Activated CD4-positive, alpha-beta memory T cell treated with anti-CD3 and anti-CD28 coated beads for 36 hours (primary cell): ENCODE results near the gene ABCC8. TPM values are rescaled to one million over a fixed set of nuclear protein-coding genes. Genes with fewer than 3 reads are reported as not detected.

ENCODE experiments used
- CTCF ChIA-PET: fragments of 350-600 bp; sonication (Branson Sonifier 250); formaldehyde crosslinking; loops from one replicate; lab custom pipeline; 2021; ENCODE audit warnings: antibody characterized with exemption, inconsistent platforms; lab: Charles Lee
- POLR2A ChIA-PET: fragments of 350-600 bp; sonication (Branson Sonifier 250); formaldehyde crosslinking; loops from one replicate; lab custom pipeline; 2021; ENCODE audit warnings: antibody characterized with exemption; lab: Charles Lee
- DNase-seq: peaks from one replicate; pipeline ENCODE4 v3.0.0-alpha.2; 2020
- H3K27ac Mint-ChIP-seq: one replicate; pipeline ENCODE4 v1.8.0; 2021; ENCODE audit warnings: mixed read lengths
- H3K27me3 Mint-ChIP-seq: one replicate; pipeline ENCODE4 v1.8.0; 2021; ENCODE audit warnings: mixed read lengths
- H3K36me3 Mint-ChIP-seq: one replicate; pipeline ENCODE4 v1.8.0; 2021; ENCODE audit warnings: mixed read lengths
- H3K4me1 Mint-ChIP-seq: one replicate; pipeline ENCODE4 v1.8.0; 2021; ENCODE audit warnings: low read depth, mixed read lengths
- H3K4me3 Mint-ChIP-seq: one replicate; pipeline ENCODE4 v1.8.0; 2021; ENCODE audit warnings: mild to moderate bottlenecking, mixed read lengths
- H3K9me3 Mint-ChIP-seq: one replicate; pipeline ENCODE4 v1.8.0; 2021; ENCODE audit warnings: mixed read lengths
- intact Hi-C: fragments of 100-400 bp; cut with micrococcal nuclease; formaldehyde crosslinking; loops from one replicate; pipeline ENCODE4 v1.15.1; 2023
- total RNA-seq, 2 experiments: library from RNA; stranded (reverse); gene quantifications; one replicate each; pipeline ENCODE4 v1.2.3, GENCODE V29; 2021

The ABCC8 gene
- total RNA-seq, 2 experiments from 2014 or later, result not detected

GRCh38 chr11:17514476-17514875, 37.8 kb upstream of the ABCC8 start:
- H3K27ac Mint-ChIP-seq, result no peak overlapping the region
- H3K36me3 Mint-ChIP-seq, result no peaks in the 10 kb centered on the region
- peaks cover 8% of the 10 kb centered on the region for H3K27me3 Mint-ChIP-seq
- intact Hi-C loops, result no loop called here
- H3K9me3 Mint-ChIP-seq, result no peaks in the 10 kb centered on the region
- ChIA-PET POLR2A (no interaction called here), CTCF (interaction anchor here (0.8 to 3.3 kb wide), 6 partner anchors 10 to 452 kb away, joined by 3 to 12 read pairs (median 4); no protein-coding TSS in a partner anchor)
- H3K4me1 Mint-ChIP-seq, result no peaks in the 10 kb centered on the region
- H3K4me3 Mint-ChIP-seq, result no peak overlapping the region
- no peak for DNase-seq

GRCh38 chr11:17513853-17514252, 37.2 kb upstream of the ABCC8 start:
- Mint-ChIP-seq H3K9me3 (no peaks in the 10 kb centered on the region), H3K4me3 (no peak overlapping the region), H3K27me3 (peaks cover 11% of the 10 kb centered on the region), H3K27ac (no peak overlapping the region), H3K36me3 (no peaks in the 10 kb centered on the region), H3K4me1 (no peaks in the 10 kb centered on the region)
- POLR2A ChIA-PET, result no interaction called here
- peak; percentile 24 for DNase-seq
- intact Hi-C loops, result no loop called here
- CTCF ChIA-PET, result interaction anchor here (0.7 to 3.3 kb wide), 7 partner anchors 14 to 663 kb away, joined by 3 to 12 read pairs (median 3); no protein-coding TSS in a partner anchor

GRCh38 chr11:17512101-17512500, 35.5 kb upstream of the ABCC8 start:
- H3K27me3 Mint-ChIP-seq, result peaks cover 10% of the 10 kb centered on the region

DNA sequence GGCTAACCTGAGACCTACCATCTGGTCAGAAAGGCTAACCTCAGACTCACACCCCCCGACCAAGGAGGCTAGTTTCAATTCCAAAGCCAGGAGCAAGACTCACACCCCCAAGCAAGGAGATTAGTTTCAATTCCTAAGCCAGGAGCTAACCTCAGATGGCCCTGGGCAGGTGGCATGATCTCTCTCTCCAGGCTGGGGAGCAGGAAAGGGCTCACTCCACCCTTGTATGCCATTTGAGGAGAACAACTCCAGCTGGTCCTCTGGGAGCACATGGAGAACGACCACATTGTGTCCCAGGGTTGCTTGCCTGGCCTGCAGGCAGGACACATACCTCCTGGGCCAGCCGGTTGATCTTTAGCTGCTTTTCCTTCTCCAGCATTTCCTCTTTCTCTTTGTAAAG, 34.9 kb upstream of the ABCC8 start:
- no peak overlapping the region for H3K27ac Mint-ChIP-seq
- CTCF ChIA-PET, result interaction anchor here (1.3 to 3.3 kb wide), 3 partner anchors 16 to 281 kb away, joined by 3 to 12 read pairs (median 3); no protein-coding TSS in a partner anchor

More at GRCh38 chr11:17512101-17512500, 35.5 kb upstream of the ABCC8 start:
- DNase-seq, result no peak
- CTCF ChIA-PET, result interaction anchor here (1.3 to 3.3 kb wide), 3 partner anchors 16 to 282 kb away, joined by 3 to 12 read pairs (median 3); no protein-coding TSS in a partner anchor
- H3K36me3 Mint-ChIP-seq, result no peaks in the 10 kb centered on the region
- intact Hi-C loops, result no loop called here
- H3K4me1 Mint-ChIP-seq, result no peaks in the 10 kb centered on the region
- H3K27ac Mint-ChIP-seq, result no peak overlapping the region
- POLR2A ChIA-PET, result no interaction called here
- H3K9me3 Mint-ChIP-seq, result no peaks in the 10 kb centered on the region
- H3K4me3 Mint-ChIP-seq, result no peak overlapping the region

DNA sequence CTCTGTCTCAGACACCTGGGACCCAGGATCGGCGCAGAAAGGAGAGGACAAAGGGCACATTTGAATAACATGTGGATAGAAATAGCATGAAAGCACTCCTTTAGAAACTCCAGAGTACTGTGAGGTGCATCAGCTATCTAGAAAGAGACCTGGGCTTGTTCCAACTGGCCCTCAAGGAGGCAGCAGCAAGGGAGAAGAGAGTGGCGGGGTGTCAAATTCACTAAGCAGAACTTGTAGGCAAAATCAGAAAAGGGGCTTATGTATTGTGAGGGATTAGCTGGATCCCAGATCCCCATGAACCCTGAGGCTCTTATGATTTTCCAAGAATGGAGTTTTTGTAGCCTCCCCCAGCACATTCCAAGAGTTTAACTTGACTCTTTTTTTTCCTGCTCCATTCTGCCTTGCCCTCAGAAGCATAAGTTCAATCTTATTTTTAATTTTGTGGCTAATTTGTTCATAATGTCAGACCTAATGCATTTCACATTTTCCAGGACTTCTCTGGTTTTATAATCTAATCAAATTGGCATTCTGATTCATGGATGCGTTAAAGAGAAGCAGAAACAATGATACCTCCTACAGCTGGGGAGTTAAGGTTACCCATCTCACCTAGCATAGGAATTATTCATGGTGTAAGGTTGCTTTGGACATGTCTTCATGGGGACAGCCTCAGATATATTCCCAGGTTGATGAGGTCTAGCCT, 34.0 kb upstream of the ABCC8 start:
- Mint-ChIP-seq H3K4me3 (no peak overlapping the region), H3K4me1 (no peaks in the 10 kb centered on the region), H3K9me3 (no peaks in the 10 kb centered on the region)

More for the DNA sequence above, 34.9 kb upstream of the ABCC8 start:
- POLR2A ChIA-PET, result no interaction called here
- Mint-ChIP-seq H3K36me3 (no peaks in the 10 kb centered on the region), H3K9me3 (no peaks in the 10 kb centered on the region), H3K4me1 (no peaks in the 10 kb centered on the region), H3K27me3 (peaks cover 9% of the 10 kb centered on the region), H3K4me3 (no peak overlapping the region)
- DNase-seq, result no peak
- intact Hi-C loops, result no loop called here

GRCh38 chr11:17508791-17509190, 32.1 kb upstream of the ABCC8 start:
- CTCF ChIA-PET, result interaction anchor here (1.1 to 8.0 kb wide), 4 partner anchors 19 to 279 kb away, joined by 3 to 103 read pairs (median 9); no protein-coding TSS in a partner anchor
- Mint-ChIP-seq H3K4me1 (no peaks in the 10 kb centered on the region), H3K27ac (no peak overlapping the region), H3K36me3 (no peaks in the 10 kb centered on the region), H3K9me3 (no peaks in the 10 kb centered on the region), H3K4me3 (no peak overlapping the region), H3K27me3 (peaks cover 12% of the 10 kb centered on the region)
- DNase-seq, result no peak
- POLR2A ChIA-PET, result no interaction called here
- intact Hi-C loops, result loop anchor here (10.0 kb wide), 2 partner anchors 574 to 724 kb away; no protein-coding TSS in a partner anchor

More for the DNA sequence above, 34.0 kb upstream of the ABCC8 start:
- intact Hi-C loops, result no loop called here
- H3K27ac Mint-ChIP-seq, result no peak overlapping the region
- DNase-seq, result no peak
- peaks cover 11% of the 10 kb centered on the region for H3K27me3 Mint-ChIP-seq
- CTCF ChIA-PET, result interaction anchor here (1.2 to 1.3 kb wide), 2 partner anchors 17 to 18 kb away, joined by 3 read pairs; no protein-coding TSS in a partner anchor
- POLR2A ChIA-PET, result no interaction called here
- H3K36me3 Mint-ChIP-seq, result no peaks in the 10 kb centered on the region

GRCh38 chr11:17508306-17508705, 31.7 kb upstream of the ABCC8 start:
- H3K9me3 Mint-ChIP-seq, result no peaks in the 10 kb centered on the region
- H3K4me3 Mint-ChIP-seq, result no peak overlapping the region
- DNase-seq, result no peak
- POLR2A ChIA-PET, result no interaction called here
- no peak overlapping the region for H3K27ac Mint-ChIP-seq
- intact Hi-C loops, result loop anchor here (10.0 kb wide), 2 partner anchors 574 to 724 kb away; no protein-coding TSS in a partner anchor
- peaks cover 12% of the 10 kb centered on the region for H3K27me3 Mint-ChIP-seq
- CTCF ChIA-PET, result interaction anchor here (0.9 to 8.0 kb wide), 5 partner anchors 10 to 278 kb away, joined by 3 to 103 read pairs (median 7); no protein-coding TSS in a partner anchor
- no peaks in the 10 kb centered on the region for H3K36me3 Mint-ChIP-seq
- no peaks in the 10 kb centered on the region for H3K4me1 Mint-ChIP-seq

DNA sequence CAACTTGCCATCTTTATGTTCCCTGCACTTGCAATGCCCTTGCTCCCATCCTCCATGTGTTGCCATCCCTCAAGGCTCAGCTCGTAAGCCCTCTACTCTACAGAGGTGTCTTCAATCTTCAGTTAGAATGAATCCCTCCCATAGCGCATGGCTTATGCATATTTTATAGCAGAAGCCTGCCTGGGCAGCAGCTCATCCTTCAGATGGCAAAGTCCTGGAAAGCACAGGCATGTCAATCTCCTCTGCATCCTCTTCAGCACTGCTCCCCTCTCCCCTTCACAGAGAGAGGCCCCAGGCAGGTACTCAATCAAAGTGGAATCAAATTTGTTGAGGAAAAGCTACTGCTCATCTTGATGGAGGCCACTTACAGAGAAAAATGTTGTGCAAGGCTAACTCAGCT, 31.1 kb upstream of the ABCC8 start:
- Mint-ChIP-seq H3K4me3 (no peak overlapping the region), H3K36me3 (no peaks in the 10 kb centered on the region), H3K27ac (no peak overlapping the region), H3K27me3 (peaks cover 8% of the 10 kb centered on the region), H3K4me1 (no peaks in the 10 kb centered on the region), H3K9me3 (no peaks in the 10 kb centered on the region)
- CTCF ChIA-PET, result interaction anchor here (0.9 to 8.0 kb wide), 5 partner anchors 9 to 278 kb away, joined by 3 to 103 read pairs (median 7); no protein-coding TSS in a partner anchor
- intact Hi-C loops, result loop anchor here (10.0 kb wide), 2 partner anchors 573 to 723 kb away; no protein-coding TSS in a partner anchor
- POLR2A ChIA-PET, result no interaction called here
- DNase-seq, result no peak

GRCh38 chr11:17506942-17507341, 30.3 kb upstream of the ABCC8 start:
- Mint-ChIP-seq H3K9me3 (no peaks in the 10 kb centered on the region), H3K4me3 (no peak overlapping the region), H3K36me3 (no peaks in the 10 kb centered on the region), H3K27ac (no peak overlapping the region), H3K4me1 (no peaks in the 10 kb centered on the region), H3K27me3 (peaks cover 7% of the 10 kb centered on the region)
- intact Hi-C loops, result loop anchor here (10.0 kb wide), 2 partner anchors 572 to 722 kb away; no protein-coding TSS in a partner anchor
- DNase-seq, result no peak
- ChIA-PET POLR2A (no interaction called here), CTCF (interaction anchor here (0.5 to 8.0 kb wide), 5 partner anchors 21 to 277 kb away, joined by 3 to 103 read pairs (median 11); no protein-coding TSS in a partner anchor)

GRCh38 chr11:17506314-17506713, 29.7 kb upstream of the ABCC8 start:
- Mint-ChIP-seq H3K27me3 (peaks cover 7% of the 10 kb centered on the region), H3K36me3 (no peaks in the 10 kb centered on the region), H3K4me1 (no peaks in the 10 kb centered on the region), H3K4me3 (no peak overlapping the region), H3K9me3 (no peaks in the 10 kb centered on the region), H3K27ac (no peak overlapping the region)
- intact Hi-C loops, result loop anchor here (10.0 kb wide), 2 partner anchors 572 to 722 kb away; no protein-coding TSS in a partner anchor
- ChIA-PET POLR2A (no interaction called here), CTCF (interaction anchor here (0.5 to 8.0 kb wide), 4 partner anchors 124 to 720 kb away, joined by 3 to 103 read pairs (median 8); no protein-coding TSS in a partner anchor)
- DNase-seq, result no peak

- intact Hi-C loops, result loop anchor here (10.0 kb wide), 2 partner anchors 570 to 720 kb away; no protein-coding TSS in a partner anchor
Observed at GRCh38 chr11:17505146-17505545, 28.5 kb upstream of the ABCC8 start.

More at GRCh38 chr11:17505146-17505545, 28.5 kb upstream of the ABCC8 start:
- no peaks in the 10 kb centered on the region for H3K4me1 Mint-ChIP-seq
- no peaks in the 10 kb centered on the region for H3K36me3 Mint-ChIP-seq
- POLR2A ChIA-PET, result no interaction called here
- CTCF ChIA-PET, result interaction anchor here (0.6 to 8.0 kb wide), 9 partner anchors 9 to 283 kb away, joined by 3 to 103 read pairs (median 4); partner anchors contain the start of gene KCNJ11
- H3K27ac Mint-ChIP-seq, result no peak overlapping the region
- H3K27me3 Mint-ChIP-seq, result peaks cover 10% of the 10 kb centered on the region
- no peaks in the 10 kb centered on the region for H3K9me3 Mint-ChIP-seq
- no peak for DNase-seq
- H3K4me3 Mint-ChIP-seq, result no peak overlapping the region
